Esophagus muscularis mucosa (tissue), 4 donors: ENCODE measurements around the gene DNAH17.

Source experiments
- CTCF ChIP-seq, 3 experiments: fragments of 200-600 bp in 2 of 3; fragments of 450-650 bp in 1 of 3; sonication (generic) in 2 of 3; IDR thresholded peaks; one replicate each; pipeline ENCODE4 v1.5.1; 2017 to 2019; ENCODE audit warnings: antibody characterized with exemption in 3 of 3, mild to moderate bottlenecking in 2 of 3, moderate library complexity in 1 of 3
- EP300 ChIP-seq: sonication (generic); formaldehyde crosslinking; IDR thresholded peaks from one replicate; pipeline ENCODE4 v1.6.1; 2017; ENCODE audit warnings: antibody characterized with exemption
- POLR2A ChIP-seq: fragments of 450-650 bp; IDR thresholded peaks from one replicate; pipeline ENCODE4 v1.6.1; 2017; ENCODE audit warnings: antibody characterized with exemption, moderate library complexity, mild to moderate bottlenecking, low read depth
- POLR2AphosphoS5 ChIP-seq, 2 donors: sonication (generic); formaldehyde crosslinking; IDR thresholded peaks; one replicate each; pipeline ENCODE4 v1.6.1; 2017; ENCODE audit warnings: antibody characterized with exemption in 2 of 2

- no peak for TF ChIP-seq POLR2AphosphoS5 (IDR thresholded peaks at IDR 0.05)
- TF ChIP-seq CTCF (IDR thresholded peaks at IDR 0.05) = no peak
- no peak for TF ChIP-seq POLR2A
- no peak for TF ChIP-seq EP300
Observed at GRCh38 chr17:78596871-78597764, 19.9 kb upstream of the DNAH17 start.
